ENCODE results near the gene ANP32B. TPM values are rescaled to one million over a fixed set of nuclear protein-coding genes. Genes with fewer than 3 reads are reported as not detected.
"Not testable (repeated sequence)": the region's sequence is repeated elsewhere in the genome, so short reads cannot be mapped to it uniquely, and the experiment has no call there.

ANP32B gene
- total and polyA plus RNA-seq, 7 donors = 31.4 to 217 (median 66.7) TPM

DNA sequence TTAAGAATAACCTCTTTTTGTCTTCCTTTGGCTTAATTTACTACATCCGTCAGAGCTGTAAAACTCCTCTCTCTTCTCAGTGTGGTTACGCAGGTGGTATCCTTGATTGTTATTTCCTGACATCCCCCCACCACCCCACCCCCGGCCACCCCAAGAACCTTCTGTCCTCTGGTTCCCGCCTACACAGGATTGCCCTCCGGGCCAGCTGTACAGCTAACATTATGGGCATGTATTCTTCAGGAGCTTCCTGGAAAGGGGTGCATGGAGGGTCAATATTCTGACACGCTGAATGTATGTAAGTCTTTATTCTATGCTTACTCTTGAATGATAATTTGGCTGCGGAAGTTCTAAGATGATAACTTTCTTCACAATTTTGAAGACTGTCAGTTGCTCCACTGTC lies 13.0 kb upstream of the ANP32B start:
- 37 to 75% methylated on average over 7 of the region's 7 CpGs for WGBS, 2 donors
- TF ChIP-seq, protein P1, sequence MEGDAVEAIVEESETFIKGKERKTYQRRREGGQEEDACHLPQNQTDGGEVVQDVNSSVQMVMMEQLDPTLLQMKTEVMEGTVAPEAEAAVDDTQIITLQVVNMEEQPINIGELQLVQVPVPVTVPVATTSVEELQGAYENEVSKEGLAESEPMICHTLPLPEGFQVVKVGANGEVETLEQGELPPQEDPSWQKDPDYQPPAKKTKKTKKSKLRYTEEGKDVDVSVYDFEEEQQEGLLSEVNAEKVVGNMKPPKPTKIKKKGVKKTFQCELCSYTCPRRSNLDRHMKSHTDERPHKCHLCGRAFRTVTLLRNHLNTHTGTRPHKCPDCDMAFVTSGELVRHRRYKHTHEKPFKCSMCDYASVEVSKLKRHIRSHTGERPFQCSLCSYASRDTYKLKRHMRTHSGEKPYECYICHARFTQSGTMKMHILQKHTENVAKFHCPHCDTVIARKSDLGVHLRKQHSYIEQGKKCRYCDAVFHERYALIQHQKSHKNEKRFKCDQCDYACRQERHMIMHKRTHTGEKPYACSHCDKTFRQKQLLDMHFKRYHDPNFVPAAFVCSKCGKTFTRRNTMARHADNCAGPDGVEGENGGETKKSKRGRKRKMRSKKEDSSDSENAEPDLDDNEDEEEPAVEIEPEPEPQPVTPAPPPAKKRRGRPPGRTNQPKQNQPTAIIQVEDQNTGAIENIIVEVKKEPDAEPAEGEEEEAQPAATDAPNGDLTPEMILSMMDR (IDR thresholded peaks at IDR 0.05) = no peak
- no peak for TF ChIP-seq POLR2A (IDR thresholded peaks at IDR 0.05)
- TF ChIP-seq EP300 (IDR thresholded peaks at IDR 0.05) = no peak
- no peak for TF ChIP-seq POLR2AphosphoS5 (IDR thresholded peaks at IDR 0.05)

DNA sequence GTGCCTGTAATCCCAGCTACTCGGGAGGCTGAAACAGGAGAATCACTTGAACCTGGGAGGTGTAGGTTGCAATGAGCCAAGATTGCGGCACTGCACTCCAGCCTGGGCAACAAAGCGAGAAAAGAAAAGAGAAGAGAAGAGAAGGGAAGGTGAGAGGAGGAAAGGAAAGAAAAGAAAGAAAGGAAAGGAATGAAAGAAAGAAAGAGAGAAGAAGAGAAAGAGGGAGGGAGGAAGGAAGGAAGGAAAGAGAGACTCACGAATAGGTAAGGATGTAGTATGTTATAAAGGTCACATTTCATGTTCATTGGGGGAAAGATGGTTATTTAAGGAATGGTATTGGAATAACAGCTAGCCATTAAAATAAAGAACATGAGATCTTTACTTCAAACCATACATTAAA lies 10.4 kb upstream of the ANP32B start:
- 89 to 91% methylated on average over 4 of the region's 4 CpGs for WGBS, 2 donors
- peaks cover 0 to 14% (median 0%) of the 10 kb centered on the region in 3 donors for H3K27me3 ChIP-seq
- H3K4me1 ChIP-seq = no peaks in the 10 kb centered on the region
- TF ChIP-seq POLR2AphosphoS5 (IDR thresholded peaks at IDR 0.05) (no peak), EP300 (IDR thresholded peaks at IDR 0.05) (no peak), POLR2A (IDR thresholded peaks at IDR 0.05) (no peak)
- TF ChIP-seq, protein P1 (IDR thresholded peaks at IDR 0.05) = no peak
- no peak overlapping the region for H3K27ac ChIP-seq
- H3K36me3 ChIP-seq = no peaks in the 10 kb centered on the region
- no peaks in the 10 kb centered on the region for H3K9me3 ChIP-seq
- no peak overlapping the region for H3K4me3 ChIP-seq
- no peak for DNase-seq
- intact Hi-C loops (cut with DNase I) = no loop called here

More for the DNA sequence above, 13.0 kb upstream of the ANP32B start:
- intact Hi-C loops (cut with DNase I) = no loop called here
- H3K27ac ChIP-seq = no peak overlapping the region
- H3K9me3 ChIP-seq = no peaks in the 10 kb centered on the region
- peaks cover 0 to 23% (median 0%) of the 10 kb centered on the region in 3 donors for H3K27me3 ChIP-seq
- H3K36me3 ChIP-seq = no peaks in the 10 kb centered on the region
- no peaks in the 10 kb centered on the region for H3K4me1 ChIP-seq
- no peak for DNase-seq
- H3K4me3 ChIP-seq = no peak overlapping the region

DNA sequence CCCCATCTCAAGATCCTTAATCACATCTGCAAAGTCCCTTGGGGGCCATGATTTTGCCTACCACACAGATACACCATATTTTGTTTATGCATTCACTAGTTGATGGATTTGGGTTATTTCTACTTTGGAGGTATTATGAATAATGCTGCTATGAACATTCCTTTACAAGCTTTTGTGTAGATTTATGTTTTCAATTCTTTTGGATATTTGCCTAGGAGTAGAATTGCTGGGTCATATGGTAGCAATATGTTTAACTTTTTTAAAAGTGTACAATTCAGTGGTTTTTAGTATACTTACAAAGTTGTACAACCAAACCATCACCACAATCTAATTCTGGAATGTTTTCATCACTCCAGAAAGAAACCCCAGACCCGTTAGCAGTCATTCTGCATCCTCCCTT lies 7.8 kb upstream of the ANP32B start:
- 50 to 81% methylated on average over 1 of the region's 1 CpG for WGBS, 2 donors

DNA sequence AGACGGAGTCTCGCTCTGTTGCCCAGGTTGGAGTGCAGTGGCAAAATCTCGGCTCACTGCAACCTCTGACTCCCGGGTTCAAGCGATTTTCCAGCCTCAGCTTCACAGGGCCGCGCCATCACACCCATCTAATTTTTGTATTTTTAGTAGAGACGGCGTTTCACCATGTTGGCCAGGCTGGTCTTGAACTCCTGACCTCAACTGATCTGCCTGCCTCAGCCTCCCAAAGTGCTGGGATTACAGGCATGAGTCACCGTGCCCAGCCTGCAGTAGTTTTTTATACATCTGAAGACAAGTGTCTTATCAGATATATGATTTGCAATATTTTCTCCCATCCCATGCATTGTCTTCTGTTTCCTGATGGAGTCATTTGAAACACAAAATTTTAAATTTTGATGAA lies 6.5 kb upstream of the ANP32B start:
- DNase-seq; H3K27me3 ChIP-seq; H3K36me3 ChIP-seq; H3K4me1 ChIP-seq; intact Hi-C loops (cut with DNase I); H3K27ac ChIP-seq; H3K9me3 ChIP-seq; H3K4me3 ChIP-seq: not testable (repeated sequence)
- WGBS, 2 donors = 95% methylated on average over 10 of the region's 10 CpGs

More for the DNA sequence above, 7.8 kb upstream of the ANP32B start:
- H3K9me3 ChIP-seq = no peaks in the 10 kb centered on the region
- TF ChIP-seq POLR2A (IDR thresholded peaks at IDR 0.05) = no peak
- no peak for TF ChIP-seq POLR2AphosphoS5 (IDR thresholded peaks at IDR 0.05)
- TF ChIP-seq, protein P1 (IDR thresholded peaks at IDR 0.05) = no peak
- no peak for TF ChIP-seq EP300 (IDR thresholded peaks at IDR 0.05)
- intact Hi-C loops (cut with DNase I) = no loop called here
- H3K4me1 ChIP-seq = no peaks in the 10 kb centered on the region
- no peaks in the 10 kb centered on the region for H3K36me3 ChIP-seq
- no peak for DNase-seq
- no peak overlapping the region for H3K27ac ChIP-seq
- H3K4me3 ChIP-seq = no peak overlapping the region
- H3K27me3 ChIP-seq = peaks cover 0 to 11% (median 0%) of the 10 kb centered on the region in 3 donors

DNA sequence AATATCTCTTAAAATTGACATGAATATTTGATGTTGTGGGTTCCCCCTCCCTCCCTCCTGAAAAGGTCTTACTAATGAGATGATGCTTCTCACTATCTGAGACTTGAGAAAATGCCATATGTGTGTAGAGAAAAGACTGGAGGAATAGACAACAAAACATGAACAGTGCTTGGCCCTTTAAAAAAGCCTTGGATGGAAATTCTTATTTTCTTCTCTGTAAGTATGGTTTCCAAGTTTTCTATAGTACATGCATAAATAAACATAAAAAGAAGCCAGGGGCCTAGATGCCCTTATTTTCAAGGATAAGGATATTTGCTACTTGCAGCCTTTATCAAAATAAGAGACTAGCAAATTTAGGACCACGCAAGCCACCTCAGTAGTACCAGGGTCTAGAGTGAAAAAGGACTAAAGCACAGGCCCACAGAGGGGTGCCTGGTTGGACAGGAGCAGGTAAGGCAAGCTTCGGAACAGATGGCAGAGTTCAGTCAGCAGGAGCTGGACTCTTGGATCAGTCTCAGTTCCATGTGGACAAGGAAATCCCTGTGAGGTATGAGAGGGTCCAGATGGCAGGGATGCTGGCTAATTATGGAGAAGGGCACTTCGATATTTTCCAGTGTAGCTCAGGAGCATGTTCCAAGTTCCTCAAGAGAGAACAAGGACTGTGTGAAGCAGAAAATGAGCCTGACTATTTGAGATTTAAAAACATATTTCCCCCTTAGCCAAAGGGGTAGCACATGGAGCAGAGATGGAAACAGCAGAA lies 4.6 kb upstream of the ANP32B start:
- Histone ChIP-seq H3K4me1 (peaks cover 0 to 18% (median 6%) of the 10 kb centered on the region in 4 donors), H3K27me3 (no peaks in the 10 kb centered on the region), H3K27ac (no peak overlapping the region), H3K36me3 (no peaks in the 10 kb centered on the region), H3K4me3 (no peak overlapping the region), H3K9me3 (no peaks in the 10 kb centered on the region)
- 95% methylated on average over 3 of the region's 3 CpGs for WGBS, 2 donors
- no peak for DNase-seq
- TF ChIP-seq EP300 (IDR thresholded peaks at IDR 0.05) (no peak), POLR2A (IDR thresholded peaks at IDR 0.05) (no peak), POLR2AphosphoS5 (IDR thresholded peaks at IDR 0.05) (no peak)
- TF ChIP-seq, protein P1 (IDR thresholded peaks at IDR 0.05) = no peak
- intact Hi-C loops (cut with DNase I) = no loop called here

Data from sigmoid colon (tissue), 7 donors.